NB4 (cell line): Measurements from ENCODE around the gene U2SURP.

Experiments
- MYC ChIP-seq: IDR thresholded peaks from 2 replicates; pipeline ENCODE4 v1.6.1; 2011; ENCODE audit warnings: low read depth, low read length
- POLR2A ChIP-seq: IDR thresholded peaks from 2 replicates; pipeline ENCODE4 v1.6.1; 2011; ENCODE audit warnings: mild to moderate bottlenecking; ENCODE audit not compliant: insufficient read length; ENCODE audit errors: extremely low read depth
- TF ChIP-seq, protein P1 (sequence below): IDR thresholded peaks from one replicate; pipeline ENCODE4 v1.5.1; 2012; ENCODE audit warnings: low read depth, low read length
- TF ChIP-seq, protein P2 (sequence below): IDR thresholded peaks from 2 replicates; pipeline ENCODE4 v1.6.1; 2011; ENCODE audit warnings: low read depth, low read length

DNA sequence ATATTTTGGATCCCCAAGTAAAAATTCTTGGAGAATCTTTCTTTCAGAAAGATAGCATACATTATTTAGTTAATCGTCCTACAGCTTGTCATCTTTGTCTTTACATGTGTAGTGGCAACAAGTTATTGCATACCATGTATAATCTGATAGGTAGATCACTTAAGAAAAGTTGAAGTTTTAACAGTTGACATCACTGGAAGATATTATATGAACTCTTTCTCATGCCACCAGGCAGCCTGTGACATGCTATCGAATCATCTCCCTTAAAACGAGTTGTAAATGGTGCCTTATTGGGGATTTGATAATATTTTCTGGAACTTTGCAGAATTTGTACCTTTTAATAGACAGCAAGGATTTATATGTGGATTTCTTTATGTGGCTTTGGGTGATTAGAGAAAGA, 8.7 kb downstream of the U2SURP start:
- TF ChIP-seq, protein P1, sequence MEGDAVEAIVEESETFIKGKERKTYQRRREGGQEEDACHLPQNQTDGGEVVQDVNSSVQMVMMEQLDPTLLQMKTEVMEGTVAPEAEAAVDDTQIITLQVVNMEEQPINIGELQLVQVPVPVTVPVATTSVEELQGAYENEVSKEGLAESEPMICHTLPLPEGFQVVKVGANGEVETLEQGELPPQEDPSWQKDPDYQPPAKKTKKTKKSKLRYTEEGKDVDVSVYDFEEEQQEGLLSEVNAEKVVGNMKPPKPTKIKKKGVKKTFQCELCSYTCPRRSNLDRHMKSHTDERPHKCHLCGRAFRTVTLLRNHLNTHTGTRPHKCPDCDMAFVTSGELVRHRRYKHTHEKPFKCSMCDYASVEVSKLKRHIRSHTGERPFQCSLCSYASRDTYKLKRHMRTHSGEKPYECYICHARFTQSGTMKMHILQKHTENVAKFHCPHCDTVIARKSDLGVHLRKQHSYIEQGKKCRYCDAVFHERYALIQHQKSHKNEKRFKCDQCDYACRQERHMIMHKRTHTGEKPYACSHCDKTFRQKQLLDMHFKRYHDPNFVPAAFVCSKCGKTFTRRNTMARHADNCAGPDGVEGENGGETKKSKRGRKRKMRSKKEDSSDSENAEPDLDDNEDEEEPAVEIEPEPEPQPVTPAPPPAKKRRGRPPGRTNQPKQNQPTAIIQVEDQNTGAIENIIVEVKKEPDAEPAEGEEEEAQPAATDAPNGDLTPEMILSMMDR = no peak
- TF ChIP-seq POLR2A = no peak
- TF ChIP-seq, protein P2, sequence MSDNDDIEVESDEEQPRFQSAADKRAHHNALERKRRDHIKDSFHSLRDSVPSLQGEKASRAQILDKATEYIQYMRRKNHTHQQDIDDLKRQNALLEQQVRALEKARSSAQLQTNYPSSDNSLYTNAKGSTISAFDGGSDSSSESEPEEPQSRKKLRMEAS = no peak
- TF ChIP-seq MYC = no peak
